H7 (cell line): Measurements from ENCODE around the gene TAB3. TPM values are rescaled to one million over a fixed set of nuclear protein-coding genes. Genes with fewer than 3 reads are reported as not detected.

Experiments
- DNase-seq: peaks from one replicate; pipeline ENCODE4 v3.0.0; 2012
- H3K27me3 ChIP-seq: 2 replicates; pipeline ENCODE4 v1.6.0; 2011; ENCODE audit warnings: mild to moderate bottlenecking, low read length; ENCODE audit not compliant: control insufficient read depth, insufficient read depth
- H3K36me3 ChIP-seq: replicated peaks from 2 replicates; pipeline ENCODE4 v1.5.1; 2011; ENCODE audit warnings: low read length; ENCODE audit not compliant: control insufficient read depth, insufficient read depth
- H3K4me3 ChIP-seq: 2 replicates; pipeline ENCODE4 v1.5.1; 2011; ENCODE audit warnings: low read depth, mild to moderate bottlenecking, control low read depth, low read length, moderate library complexity; ENCODE audit not compliant: insufficient read depth
- total RNA-seq: library from RNA; depleted of rRNA; stranded (reverse); fragments of >200 nt; shearing (Covaris generic); gene quantifications from 2 replicates; pipeline ENCODE4 v1.2.3, GENCODE V29; 2014; rRNA removed

TAB3 gene
- total RNA-seq, 1 experiment from 2014 or later = 11.5 TPM

DNA sequence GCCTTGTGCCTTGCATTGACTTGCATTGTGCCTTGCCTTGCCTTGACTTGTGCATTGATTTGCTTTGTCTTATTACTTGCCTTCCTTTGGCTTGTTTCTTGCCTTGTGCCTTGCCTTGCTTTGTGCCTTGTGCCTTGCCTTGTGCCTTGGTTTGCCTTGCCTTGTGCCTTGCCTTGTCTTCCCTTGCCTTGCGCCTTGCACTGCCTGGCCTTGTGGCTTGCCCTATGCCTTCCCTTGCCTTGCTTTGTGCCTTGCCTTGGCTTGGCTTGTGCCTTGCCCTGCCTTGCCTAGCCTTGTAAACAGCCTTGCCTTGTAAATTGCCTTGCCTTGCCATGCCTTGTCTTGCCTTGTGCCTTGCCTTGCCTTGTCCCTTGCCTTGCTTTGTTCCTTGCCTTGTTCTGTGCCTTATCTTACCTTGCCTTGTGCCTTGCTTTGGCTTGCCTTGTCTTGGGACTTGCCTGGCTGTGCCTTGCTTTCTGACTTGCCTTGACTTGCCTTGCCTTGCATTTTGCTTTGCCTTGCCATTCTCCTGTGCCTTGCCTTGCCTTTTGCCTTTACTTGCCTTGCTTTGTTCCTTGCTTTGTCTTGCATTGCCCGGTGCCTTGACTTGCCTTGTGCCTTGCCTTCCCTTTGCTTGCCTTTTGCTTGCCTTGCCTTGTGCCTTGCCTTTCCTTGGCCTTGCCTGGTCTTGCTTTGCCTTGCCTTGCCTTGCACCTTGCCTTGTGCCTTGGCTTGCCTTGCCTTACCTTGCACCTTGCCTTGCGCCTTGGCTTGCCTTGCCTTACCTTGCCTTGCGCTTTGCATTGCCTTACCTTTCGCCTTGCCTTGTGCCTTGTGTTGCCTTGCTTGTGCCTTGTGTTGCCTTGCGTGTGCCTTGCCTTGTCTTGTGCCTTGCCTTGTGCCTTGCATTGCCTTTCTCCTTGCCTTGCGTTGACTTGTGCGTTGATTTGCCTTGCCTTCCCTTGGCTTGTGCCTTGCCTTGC, 97.5 kb downstream of the TAB3 start:
- no peaks in the 10 kb centered on the region for H3K36me3 ChIP-seq
- no peak overlapping the region for H3K4me3 ChIP-seq
- no peaks in the 10 kb centered on the region; the same call in 1 of the 2 replicates for H3K27me3 ChIP-seq
- DNase-seq = no peak

GRCh38 chrX:30787012-30787411, 102.0 kb downstream of the TAB3 start:
- H3K27me3 ChIP-seq = no peaks in the 10 kb centered on the region; the same call in 1 of the 2 replicates
- no peak for DNase-seq
- no peak overlapping the region for H3K4me3 ChIP-seq
- no peaks in the 10 kb centered on the region for H3K36me3 ChIP-seq

- Histone ChIP-seq H3K27me3 (no peaks in the 10 kb centered on the region; the same call in 1 of the 2 replicates), H3K36me3 (no peaks in the 10 kb centered on the region), H3K4me3 (no peak overlapping the region)
- no peak for DNase-seq
Measured at GRCh38 chrX:30786374-30786773, 102.7 kb downstream of the TAB3 start.

DNA sequence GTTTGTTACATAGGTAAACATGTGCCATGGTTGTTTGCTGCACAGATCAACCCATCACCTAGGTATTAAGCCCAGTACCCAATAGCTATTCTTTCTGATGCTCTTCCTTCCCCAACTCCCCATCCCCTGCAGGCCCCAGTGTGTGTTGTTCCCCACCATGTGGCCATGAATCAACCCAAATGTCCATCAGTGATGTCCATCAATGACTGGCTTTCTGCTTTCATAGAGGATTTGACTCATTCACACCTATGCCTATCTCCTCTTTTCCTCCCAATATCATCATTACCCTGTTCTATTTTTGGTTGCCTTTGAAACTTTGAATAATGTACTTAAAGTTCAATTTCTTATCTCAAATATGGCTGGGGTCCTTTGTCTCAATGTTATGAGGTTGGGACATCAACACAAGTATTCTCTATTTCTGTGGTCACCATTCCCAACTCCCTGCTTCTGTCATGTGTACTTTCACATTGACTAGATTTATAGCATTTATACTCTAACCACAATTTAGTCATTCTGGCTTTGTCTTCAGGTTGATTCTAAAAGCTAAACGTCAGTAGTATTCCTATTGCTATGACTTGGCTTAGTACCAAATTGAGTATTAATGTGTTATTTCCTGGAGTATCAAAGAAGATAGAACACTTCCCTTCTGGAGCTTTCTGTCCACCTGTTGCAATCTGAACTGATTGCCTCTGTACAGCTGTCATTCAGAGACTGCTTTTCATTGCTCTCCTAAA, 107.2 kb downstream of the TAB3 start:
- no peak overlapping the region for H3K4me3 ChIP-seq
- no peaks in the 10 kb centered on the region for H3K36me3 ChIP-seq
- no peak for DNase-seq
- H3K27me3 ChIP-seq = no peaks in the 10 kb centered on the region

DNA sequence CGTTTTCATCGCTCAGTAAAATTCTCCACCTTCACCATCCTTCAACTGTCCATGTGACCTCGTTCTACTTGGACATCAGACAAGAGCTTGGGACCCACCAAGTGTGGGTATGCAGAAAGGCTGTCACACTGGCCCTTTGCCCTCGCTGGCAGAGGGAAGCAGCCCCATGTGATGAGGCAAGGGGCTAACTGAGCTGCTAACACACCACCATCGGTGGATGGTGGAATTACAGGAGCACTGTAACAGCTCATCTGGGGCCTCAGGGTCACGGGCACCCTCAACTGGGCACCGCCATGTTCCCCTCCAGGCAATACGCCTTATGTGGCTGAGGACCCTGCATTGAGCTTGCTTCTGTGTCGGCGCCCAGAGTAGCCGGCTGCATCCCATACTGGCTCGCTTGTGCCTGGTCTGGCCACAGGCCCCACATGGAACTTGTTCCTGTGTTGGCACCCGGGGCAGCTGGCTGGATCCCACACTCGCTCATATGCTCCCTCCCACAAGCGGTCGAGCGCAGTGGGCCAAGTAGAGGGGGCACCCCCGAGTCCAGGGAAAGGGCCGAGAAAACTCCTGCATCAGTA, 109.5 kb downstream of the TAB3 start:
- no peak overlapping the region for H3K4me3 ChIP-seq
- no peaks in the 10 kb centered on the region for H3K27me3 ChIP-seq
- H3K36me3 ChIP-seq = no peaks in the 10 kb centered on the region
- DNase-seq = no peak

GRCh38 chrX:30777575-30777974, 111.5 kb downstream of the TAB3 start:
- Histone ChIP-seq H3K27me3 (no peaks in the 10 kb centered on the region), H3K36me3 (no peaks in the 10 kb centered on the region), H3K4me3 (no peak overlapping the region)
- no peak for DNase-seq

Other genes starting within 250 kb of the TAB3 start
- 6.8 and 9.1 TPM in 2 replicates for gene GK, start 235.8 kb downstream of the TAB3 start, total RNA-seq
- gene FTHL17, start 182.8 kb upstream of the TAB3 start, total RNA-seq = not detected in 2 replicates